Muscle of arm (tissue), 12 donors: ENCODE data around the gene SKOR1. TPM values are rescaled to one million over a fixed set of nuclear protein-coding genes. Genes with fewer than 3 reads are reported as not detected.

ENCODE experiments used
- DNase-seq: peaks from one replicate; pipeline ENCODE4 v3.0.0-alpha.2; 2013
- polyA plus RNA-seq, 12 donors: library from polyadenylated mRNA; unstranded; fragments of 120-200 nt; gene quantifications; one replicate each; pipeline ENCODE4 v1.2.1, GENCODE V29; 2013; ENCODE audit not compliant: insufficient read length in 12 of 12

SKOR1 gene
- polyA plus RNA-seq, 12 donors = 0.28 to 0.77 (median 0.43) TPM; not detected in 2

- no peak for DNase-seq
Observed at GRCh38 chr15:67819636-67820035, 5.7 kb upstream of the SKOR1 start.

DNA sequence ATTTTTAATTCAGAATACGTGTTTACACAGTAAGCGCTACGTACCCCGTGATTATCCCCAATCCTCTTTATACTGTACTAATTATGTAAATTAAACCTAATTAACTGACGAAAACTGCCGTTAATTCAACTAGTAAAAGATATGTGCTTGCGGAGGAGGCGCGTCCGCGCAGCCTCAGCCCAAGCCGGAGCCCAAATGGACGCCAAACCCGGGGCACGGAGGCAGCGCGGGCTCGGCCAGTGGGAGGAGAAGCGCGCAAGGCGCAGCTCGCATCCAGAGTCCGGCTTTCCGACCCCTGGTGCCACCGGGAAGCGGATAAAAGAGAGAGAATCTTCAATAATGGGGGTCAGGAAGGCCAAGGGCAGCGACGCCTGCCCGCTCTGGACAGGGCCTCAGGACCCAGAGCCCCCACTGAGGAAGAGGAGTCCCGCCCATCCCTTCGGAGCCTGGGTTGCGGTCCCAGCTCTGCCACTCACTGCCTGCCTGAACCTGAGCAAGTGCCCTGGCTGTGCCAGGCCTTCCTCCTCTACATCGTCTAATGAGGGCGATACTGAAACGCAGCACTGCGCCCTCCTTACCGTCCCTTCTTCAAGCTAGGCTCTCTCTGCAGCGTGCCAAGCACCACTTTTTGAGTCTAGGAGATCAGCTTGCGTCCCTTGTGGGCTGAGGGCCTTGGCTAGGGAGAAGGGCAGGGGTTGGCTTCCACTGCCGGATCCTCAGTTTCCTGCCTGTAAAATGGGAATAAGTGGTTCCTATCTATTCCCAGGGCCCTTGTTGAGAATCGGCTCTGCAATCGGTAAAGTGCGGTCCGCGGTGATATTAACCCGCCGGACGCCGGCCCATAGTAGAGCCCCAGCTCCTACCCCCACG is 5.0 kb upstream of the SKOR1 start:
- no peak for DNase-seq

DNA sequence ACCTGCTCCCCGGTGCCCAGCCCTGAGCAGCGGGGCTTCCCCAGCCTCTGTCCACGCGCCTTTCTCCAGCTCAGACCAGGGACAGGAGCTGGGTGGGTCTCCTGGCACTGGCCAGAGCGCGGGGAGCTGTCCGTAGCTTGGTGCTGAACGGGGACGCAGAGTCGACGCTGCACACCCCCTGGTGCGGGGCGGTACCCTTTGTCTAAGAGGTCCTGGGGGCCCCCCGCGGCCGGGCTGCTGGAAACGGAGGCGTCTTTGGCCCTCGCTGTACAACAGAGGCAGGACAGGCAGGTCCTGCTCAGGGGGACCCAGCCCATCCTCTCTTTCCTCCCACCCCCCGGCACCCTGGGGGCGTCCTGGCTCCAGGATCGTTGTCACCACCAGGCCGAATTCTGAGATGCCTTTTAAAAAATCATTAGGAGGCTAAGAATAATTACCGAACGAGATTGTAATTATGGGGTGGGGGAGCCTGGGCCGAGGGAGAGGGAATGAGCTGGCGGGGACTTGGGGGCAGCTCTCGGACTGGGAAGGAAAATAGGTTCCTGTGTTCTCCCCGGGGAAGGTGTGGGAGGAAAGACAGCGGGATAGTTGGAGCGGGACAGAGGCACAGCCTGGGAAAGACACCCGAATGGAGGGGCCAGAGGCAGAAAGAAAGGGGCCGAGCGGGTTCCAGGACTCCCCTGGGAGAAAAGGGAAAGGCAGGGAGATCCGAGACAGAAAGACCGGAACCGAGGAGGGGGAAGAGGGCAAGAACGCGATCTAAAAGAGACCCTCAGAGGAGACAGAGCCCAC is 4.1 kb upstream of the SKOR1 start:
- peak; percentile 79 for DNase-seq

DNA sequence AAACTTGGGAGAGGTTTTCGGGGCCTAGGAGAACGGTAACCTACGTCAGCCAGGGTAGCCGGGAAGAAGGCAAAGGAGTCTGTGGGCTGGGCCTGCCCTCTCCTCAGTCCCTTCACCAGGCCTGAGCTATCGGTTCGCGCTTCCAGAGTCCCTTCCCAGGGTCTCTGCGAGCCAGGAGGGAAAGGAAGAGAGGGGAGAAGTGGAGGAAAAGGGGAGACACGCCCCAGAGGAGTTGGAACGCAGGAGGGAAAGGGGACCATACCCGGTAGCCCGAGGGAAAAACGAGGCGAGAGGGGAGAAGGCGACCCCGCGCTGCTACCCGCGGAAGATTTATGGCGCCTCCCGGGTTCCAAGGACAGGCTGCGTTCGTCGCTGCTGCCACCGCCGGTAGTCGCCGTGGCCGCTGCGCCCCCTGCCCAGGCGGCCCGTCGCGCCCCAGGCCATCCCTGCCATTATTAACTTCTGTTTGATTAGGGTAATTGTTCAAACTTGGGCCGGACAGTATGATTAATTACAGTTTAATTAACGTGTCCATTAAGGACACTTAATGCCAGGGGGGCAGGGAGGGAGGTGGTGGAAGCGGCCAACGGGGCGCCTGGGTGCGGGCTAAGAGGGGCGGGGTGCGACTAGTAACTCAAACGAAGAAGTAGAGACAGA is 3.4 kb upstream of the SKOR1 start:
- no peak for DNase-seq

GRCh38 chr15:67822537-67823313 is 2.6 kb upstream of the SKOR1 start:
- no peak for DNase-seq

- no peak for DNase-seq
Observed at GRCh38 chr15:67823314-67824196, 1.8 kb upstream of the SKOR1 start.

DNA sequence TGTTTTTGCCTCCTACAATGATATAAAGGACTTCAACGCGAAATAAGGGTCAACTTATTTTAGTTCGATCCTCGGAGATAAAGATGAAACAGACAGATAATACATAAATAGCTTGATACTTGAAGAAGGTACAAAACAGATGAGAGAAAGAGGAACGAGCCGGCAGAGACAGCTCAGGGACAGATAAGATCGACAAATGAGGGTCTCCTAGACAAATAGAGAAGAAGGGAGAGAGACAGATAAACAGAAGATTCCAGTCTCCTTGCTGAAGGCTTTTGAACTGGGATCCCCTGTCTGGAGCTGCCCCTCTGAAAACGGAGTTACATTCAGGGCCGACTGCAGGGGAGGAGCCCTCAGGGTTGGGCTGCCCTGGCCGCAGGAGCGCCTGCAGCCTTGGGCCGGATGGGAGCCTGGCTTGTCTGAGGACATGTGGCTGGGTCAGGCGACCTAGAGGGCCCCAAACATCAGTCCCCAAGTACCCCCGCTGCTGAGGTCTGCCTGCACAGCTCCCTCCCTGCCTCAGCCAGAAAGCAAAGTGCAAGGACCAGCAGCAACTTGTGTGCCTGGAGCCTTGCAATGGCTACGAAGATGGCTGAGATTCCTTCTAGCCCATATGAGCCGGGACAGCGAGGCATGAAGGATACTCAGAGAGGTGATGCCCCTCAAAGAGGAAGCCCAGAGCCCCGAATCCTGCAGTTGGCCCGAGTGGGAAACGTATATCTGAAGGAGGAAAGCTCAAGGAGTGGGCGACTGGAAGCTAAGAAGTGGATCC is 926 bp upstream of the SKOR1 start:
- DNase-seq = no peak

GRCh38 chr15:67825881-67826716 is 790 bp downstream of the SKOR1 start:
- DNase-seq = no peak

- DNase-seq = no peak
Observed at GRCh38 chr15:67826717-67827561, 1.6 kb downstream of the SKOR1 start.

GRCh38 chr15:67827562-67828277 is 2.4 kb downstream of the SKOR1 start:
- no peak for DNase-seq

GRCh38 chr15:67828278-67828968 is 3.1 kb downstream of the SKOR1 start:
- no peak for DNase-seq

GRCh38 chr15:67828969-67829646 is 3.8 kb downstream of the SKOR1 start:
- DNase-seq = no peak

GRCh38 chr15:67829647-67830504 is 4.6 kb downstream of the SKOR1 start:
- no peak for DNase-seq

- DNase-seq = no peak
Observed at GRCh38 chr15:67831363-67831762, 6.1 kb downstream of the SKOR1 start.

DNA sequence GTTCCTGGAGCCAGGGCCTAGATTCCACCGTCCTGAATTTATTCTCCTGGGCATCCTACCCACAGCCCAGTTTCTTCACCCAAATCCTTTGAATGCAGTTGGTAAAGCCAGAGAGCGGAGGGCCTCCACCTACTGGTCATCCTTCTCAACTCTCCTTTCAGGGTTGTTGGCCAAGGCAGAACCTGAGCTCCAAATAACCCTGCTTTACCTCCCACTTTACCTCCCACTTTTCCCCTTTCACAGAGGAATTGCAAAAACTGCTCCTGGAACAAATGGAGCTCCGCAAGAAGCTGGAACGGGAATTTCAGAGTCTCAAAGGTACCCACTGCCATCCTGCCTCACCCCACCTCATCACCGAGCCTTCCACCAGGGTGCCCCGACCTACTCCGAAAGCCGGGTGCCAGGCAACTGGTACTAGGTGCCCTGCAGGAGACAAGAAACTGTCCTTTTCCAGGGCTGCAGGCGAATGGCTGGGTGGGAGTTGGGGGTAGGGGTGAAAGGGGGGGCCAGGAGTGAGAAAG is 6.8 kb downstream of the SKOR1 start:
- DNase-seq = no peak
